Measurements from ENCODE around the gene GRM8. TPM values are rescaled to one million over a fixed set of nuclear protein-coding genes. Genes with fewer than 3 reads are reported as not detected.
"Not testable (repeated sequence)": the region's sequence is repeated elsewhere in the genome, so short reads cannot be mapped to it uniquely, and the experiment has no call there.

GRM8 gene
- total RNA-seq, 2 experiments from 2014 or later: not detected

DNA sequence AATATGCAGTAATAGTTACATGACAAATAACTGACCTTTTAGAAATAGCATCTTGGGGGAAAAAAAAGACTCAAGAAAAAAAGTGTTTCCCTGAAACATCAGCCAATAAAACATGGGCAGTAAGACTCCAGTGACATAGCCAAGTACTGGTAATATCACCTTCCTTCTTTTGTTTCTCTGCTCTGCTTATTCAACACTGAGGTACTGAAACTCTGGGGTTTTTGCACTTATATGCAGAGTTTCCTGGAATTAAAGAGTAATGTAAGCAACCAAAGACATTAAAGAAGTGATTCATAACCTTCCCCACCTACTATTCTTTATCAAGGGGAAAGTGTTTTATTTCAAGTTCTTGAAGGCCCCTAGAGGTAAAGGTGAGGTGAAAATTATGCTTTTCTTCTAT is 414.5 kb downstream of the GRM8 start:
- no peaks in the 10 kb centered on the region for H3K36me3 ChIP-seq (ENCODE audit: insufficient read depth, low read length)
- no peak overlapping the region for H3K4me2 ChIP-seq (ENCODE audit: low read length)
- H3K9me3 ChIP-seq (ENCODE audit: low read length): no peaks in the 10 kb centered on the region
- BruUV-seq (replicated peaks): no TSS peak
- no peak overlapping the region for H3K27ac ChIP-seq (ENCODE audit: low read depth, low read length, poor library complexity, severe bottlenecking)
- no peak for TF ChIP-seq EZH2phosphoT487 (IDR thresholded peaks at IDR 0.05; ENCODE audit: borderline replicate concordance, low read depth, low read length)
- TF ChIP-seq, protein P1, sequence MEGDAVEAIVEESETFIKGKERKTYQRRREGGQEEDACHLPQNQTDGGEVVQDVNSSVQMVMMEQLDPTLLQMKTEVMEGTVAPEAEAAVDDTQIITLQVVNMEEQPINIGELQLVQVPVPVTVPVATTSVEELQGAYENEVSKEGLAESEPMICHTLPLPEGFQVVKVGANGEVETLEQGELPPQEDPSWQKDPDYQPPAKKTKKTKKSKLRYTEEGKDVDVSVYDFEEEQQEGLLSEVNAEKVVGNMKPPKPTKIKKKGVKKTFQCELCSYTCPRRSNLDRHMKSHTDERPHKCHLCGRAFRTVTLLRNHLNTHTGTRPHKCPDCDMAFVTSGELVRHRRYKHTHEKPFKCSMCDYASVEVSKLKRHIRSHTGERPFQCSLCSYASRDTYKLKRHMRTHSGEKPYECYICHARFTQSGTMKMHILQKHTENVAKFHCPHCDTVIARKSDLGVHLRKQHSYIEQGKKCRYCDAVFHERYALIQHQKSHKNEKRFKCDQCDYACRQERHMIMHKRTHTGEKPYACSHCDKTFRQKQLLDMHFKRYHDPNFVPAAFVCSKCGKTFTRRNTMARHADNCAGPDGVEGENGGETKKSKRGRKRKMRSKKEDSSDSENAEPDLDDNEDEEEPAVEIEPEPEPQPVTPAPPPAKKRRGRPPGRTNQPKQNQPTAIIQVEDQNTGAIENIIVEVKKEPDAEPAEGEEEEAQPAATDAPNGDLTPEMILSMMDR (conservative IDR thresholded peaks at IDR 0.05; ENCODE audit: low read length): no peak
- no peaks in the 10 kb centered on the region for H3K4me1 ChIP-seq (ENCODE audit: insufficient read depth, low read length, poor library complexity, severe bottlenecking)
- no peak for DNase-seq (ENCODE audit: low spot score)
- CTCF ChIA-PET (ENCODE audit: unreplicated experiment): no interaction called here
- H4K20me1 ChIP-seq (ENCODE audit: insufficient read depth, low read length): no peaks in the 10 kb centered on the region
- no peak overlapping the region for H2AFZ ChIP-seq (ENCODE audit: low read length)
- intact Hi-C loops (cut with micrococcal nuclease; ENCODE audit: unreplicated experiment): no loop called here
- POLR2A ChIA-PET: no interaction called here
- no peaks in the 10 kb centered on the region for H3K9me2 ChIP-seq (ENCODE audit: insufficient read depth, low read length)
- no peaks in the 10 kb centered on the region for H3K79me2 ChIP-seq (ENCODE audit: insufficient read depth, low read depth, low read length)
- no peak overlapping the region for H3K4me3 ChIP-seq (ENCODE audit: low read depth, low read length, poor library complexity, severe bottlenecking)

DNA sequence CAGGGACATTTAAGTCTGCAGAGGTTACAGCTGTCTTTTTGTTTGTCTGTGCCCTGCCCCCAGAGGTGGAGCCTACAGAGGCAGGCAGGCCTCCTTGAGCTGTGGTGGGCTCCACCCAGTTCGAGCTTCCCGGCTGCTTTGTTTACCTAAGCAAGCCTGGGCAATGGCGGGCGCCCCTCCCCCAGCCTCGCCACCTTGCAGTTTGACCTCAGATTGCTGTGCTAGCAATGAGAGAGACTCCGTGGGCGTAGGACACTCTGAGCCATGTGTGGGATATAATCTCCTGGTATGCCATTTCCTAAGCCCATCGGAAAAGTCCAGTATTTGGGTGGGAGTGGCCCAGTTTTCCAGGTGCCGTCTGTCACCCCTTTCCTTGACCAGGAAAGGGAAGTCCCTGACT is 421.5 kb downstream of the GRM8 start:
- not testable (repeated sequence) for BruUV-seq (replicated peaks)
- POLR2A ChIA-PET: interaction anchor here (0.7 kb wide), 1 partner anchor 430 kb away, joined by 3 read pairs; no protein-coding TSS in a partner anchor

GRCh38 chr7:126820925-126821324 is 431.8 kb downstream of the GRM8 start:
- no peaks in the 10 kb centered on the region for H3K36me3 ChIP-seq (ENCODE audit: insufficient read depth, low read length)
- no peaks in the 10 kb centered on the region for H3K9me2 ChIP-seq (ENCODE audit: insufficient read depth, low read length)
- intact Hi-C loops (cut with micrococcal nuclease; ENCODE audit: unreplicated experiment): no loop called here
- H2AFZ ChIP-seq (ENCODE audit: low read length): no peak overlapping the region
- no peak overlapping the region for H3K4me3 ChIP-seq (ENCODE audit: low read depth, low read length, poor library complexity, severe bottlenecking)
- H3K4me2 ChIP-seq (ENCODE audit: low read length): no peak overlapping the region
- ChIA-PET CTCF (ENCODE audit: unreplicated experiment) (no interaction called here), POLR2A (no interaction called here)
- DNase-seq (ENCODE audit: low spot score): no peak
- H3K79me2 ChIP-seq (ENCODE audit: insufficient read depth, low read depth, low read length): no peaks in the 10 kb centered on the region
- no peaks in the 10 kb centered on the region for H3K9me3 ChIP-seq (ENCODE audit: low read length)
- H3K4me1 ChIP-seq (ENCODE audit: insufficient read depth, low read length, poor library complexity, severe bottlenecking): no peaks in the 10 kb centered on the region
- H3K27ac ChIP-seq (ENCODE audit: low read depth, low read length, poor library complexity, severe bottlenecking): no peak overlapping the region
- no peaks in the 10 kb centered on the region for H4K20me1 ChIP-seq (ENCODE audit: insufficient read depth, low read length)
- TF ChIP-seq EZH2phosphoT487 (IDR thresholded peaks at IDR 0.05; ENCODE audit: borderline replicate concordance, low read depth, low read length): no peak
- TF ChIP-seq, protein P1 (conservative IDR thresholded peaks at IDR 0.05; ENCODE audit: low read length): no peak
- no TSS peak for BruUV-seq (replicated peaks)

More for the DNA sequence above, 421.5 kb downstream of the GRM8 start:
- DNase-seq (ENCODE audit: low spot score); intact Hi-C loops (cut with micrococcal nuclease; ENCODE audit: unreplicated experiment); H2AFZ ChIP-seq (ENCODE audit: low read length); H3K4me1 ChIP-seq (ENCODE audit: insufficient read depth, low read length, poor library complexity, severe bottlenecking); H3K36me3 ChIP-seq (ENCODE audit: insufficient read depth, low read length); H4K20me1 ChIP-seq (ENCODE audit: insufficient read depth, low read length); H3K79me2 ChIP-seq (ENCODE audit: insufficient read depth, low read depth, low read length); H3K4me2 ChIP-seq (ENCODE audit: low read length); H3K9me2 ChIP-seq (ENCODE audit: insufficient read depth, low read length); H3K27ac ChIP-seq (ENCODE audit: low read depth, low read length, poor library complexity, severe bottlenecking); H3K4me3 ChIP-seq (ENCODE audit: low read depth, low read length, poor library complexity, severe bottlenecking); CTCF ChIA-PET (ENCODE audit: unreplicated experiment); H3K9me3 ChIP-seq (ENCODE audit: low read length): not testable (repeated sequence)
